HG03103 (cell line): Measurements from ENCODE around the gene DYNC1LI1.

Source experiments
- ATAC-seq: cut with Tn5 transposase; IDR thresholded peaks from one replicate; pipeline ENCODE4 v1.9.1; 2021; ENCODE audit warnings: low read depth; ENCODE audit not compliant: unreplicated experiment

The DYNC1LI1 gene

DNA sequence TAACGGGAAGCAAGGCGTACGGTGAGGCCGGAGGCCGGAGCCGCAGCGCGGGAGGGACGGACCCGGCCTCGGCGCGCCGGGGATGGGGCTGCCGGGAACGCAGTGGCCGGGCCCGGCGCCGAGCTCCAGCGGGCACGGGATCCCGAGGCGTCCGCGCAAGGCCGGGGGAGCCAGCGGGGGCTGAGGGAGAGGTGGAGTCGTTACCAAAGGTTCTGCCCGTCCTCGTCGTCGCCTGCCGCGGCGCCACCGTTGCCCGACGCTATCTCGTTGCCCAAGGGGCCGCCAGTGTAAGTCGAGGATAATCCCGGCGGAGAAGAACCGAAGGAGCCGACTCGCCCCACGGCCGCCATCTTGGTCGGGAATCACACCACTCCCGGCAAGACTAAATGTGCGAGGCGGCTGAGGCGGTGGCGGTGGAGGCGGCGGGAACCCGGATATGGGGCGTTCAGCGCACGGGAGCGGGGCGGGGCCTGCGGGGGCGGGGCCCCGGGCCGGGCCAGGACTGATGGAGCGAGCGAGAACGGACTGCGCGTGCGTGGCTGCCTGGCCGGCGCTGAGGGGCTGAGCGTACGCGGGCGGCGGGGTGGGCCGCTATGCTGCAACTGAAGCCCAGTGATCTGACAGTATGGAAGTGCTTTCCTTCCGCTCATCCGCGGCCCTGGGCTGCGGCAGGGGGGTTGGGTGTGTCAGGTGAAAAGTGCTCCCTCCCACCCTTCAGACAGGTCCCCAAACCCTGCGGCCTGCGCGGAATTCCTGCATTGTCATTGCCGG, at the start of gene DYNC1LI1:
Gene DYNC1LI1, minus strand, starts transcription at position 438 of the 771 bp plus-strand sequence. Its CDS starts 88 bp downstream, at position 350.
- peak; percentile 84 for ATAC-seq

DNA sequence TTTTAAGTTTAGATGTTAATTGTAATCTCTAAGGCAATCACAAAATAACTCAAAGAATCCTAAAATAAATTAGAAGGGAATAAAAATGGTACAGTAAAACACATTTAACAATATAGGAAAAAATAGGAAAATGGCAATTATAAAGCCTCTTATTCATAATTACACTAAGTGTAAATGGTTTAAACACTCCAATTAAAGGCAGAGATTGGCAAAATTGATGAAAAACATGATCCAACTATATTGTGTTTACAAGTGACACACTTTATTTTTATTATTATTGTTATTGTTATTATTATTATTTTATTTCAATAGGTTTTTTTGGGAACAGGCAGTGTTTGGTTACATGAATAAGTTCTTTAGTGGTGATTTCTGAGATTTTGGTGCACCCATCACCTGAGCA, 48.7 kb upstream of the DYNC1LI1 start:
- no peak for ATAC-seq

DNA sequence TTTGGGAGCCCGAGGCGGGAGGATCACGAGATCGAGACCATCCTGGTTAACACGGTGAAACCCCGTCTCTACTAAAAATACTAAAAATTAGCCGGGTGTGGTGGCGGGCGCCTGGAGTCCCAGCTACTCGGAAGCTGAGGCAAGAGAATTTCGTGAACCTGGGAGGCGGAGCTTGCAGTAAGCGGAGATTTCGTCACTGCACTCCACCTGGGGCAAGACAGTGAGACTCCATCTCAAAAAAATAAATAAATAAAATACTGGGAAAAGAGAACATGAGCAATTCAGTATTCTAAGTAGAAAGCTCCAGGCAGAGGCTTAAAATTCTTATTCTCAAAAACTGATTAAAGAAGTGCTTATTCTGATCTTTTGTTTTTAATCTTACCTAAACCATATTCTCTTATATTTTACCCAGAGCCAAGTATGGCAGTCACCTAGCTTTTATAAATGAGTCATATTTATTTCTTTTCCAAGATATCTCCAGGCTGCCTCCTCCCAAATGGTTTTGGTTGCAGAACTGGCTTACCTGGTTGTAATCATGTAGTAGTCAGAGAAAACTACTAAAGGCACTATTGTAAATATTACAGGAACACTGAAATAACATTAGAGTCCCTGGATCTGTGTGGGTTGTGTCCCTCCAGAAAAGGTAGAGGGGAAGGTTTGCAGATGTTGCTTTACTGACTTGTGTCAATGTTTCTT, 45.8 kb upstream of the DYNC1LI1 start:
- ATAC-seq, result no peak

DNA sequence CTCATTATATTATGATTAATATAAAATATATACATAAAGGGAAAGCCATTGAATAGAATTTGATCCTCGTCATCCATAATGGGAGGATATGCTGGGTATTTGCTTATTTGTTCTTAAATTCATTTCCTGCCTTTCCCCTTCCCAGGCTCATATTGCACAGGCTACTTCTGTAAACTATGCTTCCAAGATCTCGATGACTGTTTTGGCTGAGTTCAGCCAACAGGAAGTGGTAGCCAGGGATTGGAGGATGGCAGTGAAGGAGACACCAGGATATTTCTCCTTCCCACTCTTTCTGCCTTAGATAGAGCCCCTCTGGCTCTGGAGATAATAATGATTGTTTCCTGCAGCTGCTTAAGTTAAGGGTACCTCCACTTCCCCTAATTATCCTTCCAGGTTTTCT, 44.3 kb upstream of the DYNC1LI1 start:
- no peak for ATAC-seq

DNA sequence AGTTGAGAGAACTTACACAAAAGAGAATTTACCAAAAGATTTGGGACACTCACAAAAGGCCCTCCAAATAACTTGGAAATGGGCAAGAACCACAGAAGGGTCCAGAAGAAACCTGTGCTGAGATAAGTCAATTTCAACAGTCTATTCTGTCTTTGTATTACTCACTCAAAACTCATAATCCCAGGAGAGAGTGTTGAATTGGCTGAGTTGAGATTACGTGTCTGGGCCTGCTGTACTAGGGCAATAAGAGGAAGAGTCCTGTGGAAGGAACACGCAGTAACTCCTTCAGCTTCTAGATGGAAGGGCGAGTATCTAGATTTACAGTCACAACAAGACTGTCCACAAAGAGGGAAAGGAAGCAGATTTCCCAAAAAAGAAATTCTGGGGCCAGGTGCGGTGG, 42.5 kb upstream of the DYNC1LI1 start:
- no peak for ATAC-seq

DNA sequence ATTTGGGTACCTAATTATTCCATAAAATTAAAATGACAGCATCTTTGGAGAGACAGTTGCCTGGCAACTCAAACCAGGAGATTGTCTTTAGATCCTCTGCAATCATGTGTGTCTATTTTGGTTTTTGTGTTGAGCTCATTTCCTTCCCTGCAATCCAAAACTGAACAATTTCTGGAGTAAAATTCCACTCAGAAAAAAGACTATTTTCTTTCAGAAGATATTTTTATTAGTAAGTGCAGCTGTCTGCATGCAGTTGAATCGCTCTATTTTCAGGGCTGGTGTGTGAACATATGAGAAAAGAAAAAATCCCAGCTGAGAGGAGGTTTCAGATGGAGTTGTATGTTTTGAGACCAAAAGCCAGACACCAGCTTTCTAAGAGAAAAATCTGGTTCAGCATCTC, 41.9 kb upstream of the DYNC1LI1 start:
- no peak for ATAC-seq

DNA sequence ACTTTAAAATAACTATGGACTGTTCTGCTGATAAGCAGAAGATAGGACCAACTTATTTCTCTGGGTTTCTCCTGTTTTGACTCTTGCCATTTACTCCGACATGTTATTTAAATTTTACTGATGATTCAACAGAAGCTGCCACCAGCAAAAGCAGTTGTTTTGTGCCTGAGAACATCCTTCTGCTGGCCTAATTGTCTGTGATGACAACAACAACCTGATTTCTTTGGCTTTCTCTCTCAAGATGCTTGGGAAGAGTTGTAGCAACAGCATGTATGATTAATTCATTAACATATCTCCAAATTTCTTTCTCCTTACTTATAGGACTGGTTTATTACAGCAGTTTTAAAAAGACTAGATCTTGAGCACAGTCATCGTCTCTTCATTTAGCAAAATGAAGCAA, 36.9 kb upstream of the DYNC1LI1 start:
- ATAC-seq, result no peak

DNA sequence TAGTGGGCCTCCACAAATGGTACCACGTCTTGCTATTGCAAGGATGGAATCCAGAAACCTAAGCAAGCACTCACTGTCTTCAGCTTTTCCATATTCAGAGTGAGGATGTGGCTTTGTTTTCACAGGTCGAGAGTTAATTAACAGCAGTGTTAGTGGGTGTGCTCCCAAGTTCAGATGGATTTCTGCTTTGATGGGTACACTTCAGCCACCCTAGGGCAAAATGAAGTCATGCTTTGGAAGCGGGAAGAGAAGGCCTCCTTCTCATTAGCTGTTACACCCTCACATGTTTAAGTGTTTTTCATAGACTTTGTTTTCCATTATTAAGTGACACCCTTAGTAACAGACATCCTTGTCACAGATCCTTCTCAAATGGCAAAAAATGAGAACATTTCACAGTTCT, 36.3 kb upstream of the DYNC1LI1 start:
- ATAC-seq, result no peak

DNA sequence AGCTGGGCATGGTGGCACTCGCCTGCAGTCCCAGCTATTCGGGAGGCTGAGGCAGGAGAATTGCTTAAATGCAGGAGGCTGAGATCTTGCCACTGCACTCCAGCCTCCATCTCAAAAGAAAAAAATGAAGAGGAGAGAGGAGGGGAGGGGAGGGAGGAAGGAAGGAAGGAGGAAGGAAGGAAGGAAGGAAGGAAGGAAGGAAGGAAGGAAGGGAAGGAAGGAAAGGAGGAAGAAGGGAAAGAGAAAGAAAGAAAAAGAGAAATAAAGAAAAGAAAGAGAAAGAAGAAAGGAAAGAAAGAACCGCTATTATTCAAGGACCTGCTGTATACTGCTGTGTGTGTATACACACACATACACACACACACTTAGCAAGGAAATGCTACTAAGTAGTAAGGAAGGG, 35.6 kb upstream of the DYNC1LI1 start:
- no peak for ATAC-seq

DNA sequence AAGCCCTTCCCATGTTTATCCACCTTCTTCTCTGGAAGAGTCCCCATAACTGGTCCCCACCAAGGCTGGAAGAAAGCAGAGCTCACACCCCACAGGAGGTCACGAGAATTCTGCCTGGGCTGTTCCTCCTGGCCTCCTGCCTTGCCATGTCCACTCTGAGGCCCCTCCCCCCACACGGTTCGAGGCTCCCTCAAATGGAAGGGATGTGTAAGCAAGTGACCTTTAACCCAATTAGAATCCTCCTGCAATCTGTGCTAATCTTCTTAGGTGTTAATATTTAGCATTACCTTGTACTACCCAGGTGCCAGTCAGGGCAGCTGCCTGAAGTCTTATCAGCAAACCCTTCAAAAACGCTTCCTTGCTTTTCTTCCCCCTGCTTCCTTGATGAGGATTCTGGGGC, 32.4 kb upstream of the DYNC1LI1 start:
- no peak for ATAC-seq

DNA sequence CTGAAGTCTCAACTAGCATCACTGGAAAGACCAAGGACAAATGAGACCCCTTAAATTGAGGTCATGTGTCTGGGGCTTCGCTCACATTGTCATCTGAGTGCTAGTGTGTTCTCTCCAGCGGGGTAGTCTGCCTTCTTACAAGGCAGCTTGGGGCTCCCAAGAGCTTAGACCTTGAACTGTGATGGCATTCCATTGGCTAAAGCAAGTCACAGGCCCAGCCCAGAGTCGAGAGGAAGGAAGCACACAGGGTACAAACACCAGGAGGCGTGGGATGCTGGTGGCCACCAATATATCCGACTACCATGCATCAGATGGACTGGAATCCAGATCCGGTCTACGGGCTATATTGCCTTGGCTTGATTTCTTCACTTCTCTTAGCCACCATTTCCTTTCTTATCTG, 31.5 kb upstream of the DYNC1LI1 start:
- no peak for ATAC-seq

DNA sequence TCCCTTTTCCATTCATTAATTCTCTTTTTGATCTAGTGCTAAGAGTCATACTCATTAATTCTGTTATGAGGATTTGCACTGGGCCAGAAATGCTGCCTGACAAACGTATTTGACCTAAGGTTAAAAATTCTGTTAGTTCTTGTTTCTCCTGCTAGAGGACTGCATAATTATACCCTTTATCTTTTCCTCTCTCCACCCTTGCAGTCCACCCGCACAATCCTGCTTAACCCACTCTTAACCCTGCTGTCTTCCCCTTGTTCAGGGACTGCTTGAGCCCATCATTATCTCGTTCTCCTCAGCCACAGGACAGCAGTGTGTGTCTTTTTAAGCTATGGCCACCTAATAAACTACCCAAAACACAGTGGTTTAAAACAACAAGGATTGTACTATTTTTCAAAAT, 31.1 kb upstream of the DYNC1LI1 start:
- no peak for ATAC-seq

DNA sequence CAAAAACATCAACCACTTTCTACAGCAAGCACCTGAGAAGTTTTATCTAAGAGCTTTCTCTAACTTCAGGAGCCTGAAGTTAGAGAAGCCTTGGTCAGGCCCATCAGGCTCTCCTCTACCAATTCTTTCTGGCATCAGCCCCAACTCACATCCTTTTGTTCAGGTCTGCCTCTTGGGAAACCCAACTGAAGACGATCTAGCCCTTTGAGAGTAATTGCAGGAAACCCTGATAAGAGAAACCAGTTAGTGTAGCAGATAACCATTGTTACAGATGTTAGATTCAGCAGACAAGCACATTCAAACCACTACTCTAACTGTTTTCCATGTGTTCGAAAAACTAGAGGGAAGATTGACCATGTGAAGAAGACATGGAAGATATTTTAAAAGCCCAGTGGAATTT, 27.0 kb upstream of the DYNC1LI1 start:
- ATAC-seq, result no peak

DNA sequence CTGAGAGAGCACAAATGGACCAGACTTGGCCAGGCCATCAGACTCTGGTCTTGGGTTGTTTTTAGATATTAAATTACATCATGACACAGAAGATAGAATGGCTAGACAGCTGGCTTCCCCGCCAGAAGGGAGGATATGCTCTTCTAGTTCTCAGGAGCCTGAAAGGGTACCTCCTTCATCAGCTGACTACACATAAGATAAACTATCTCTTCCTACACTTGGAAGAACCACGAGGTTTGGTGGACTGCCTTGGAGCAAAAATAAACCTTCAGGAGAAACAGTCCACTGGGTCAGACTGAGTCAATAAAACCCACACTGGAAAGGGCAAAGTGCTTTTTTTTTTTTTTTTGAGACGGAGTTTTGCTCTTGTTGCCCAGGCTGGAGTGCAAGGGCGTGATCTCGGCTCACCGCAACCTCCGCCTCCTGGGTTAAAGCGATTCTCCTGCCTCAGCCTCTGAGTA, 26.3 kb upstream of the DYNC1LI1 start:
- ATAC-seq, result no peak

DNA sequence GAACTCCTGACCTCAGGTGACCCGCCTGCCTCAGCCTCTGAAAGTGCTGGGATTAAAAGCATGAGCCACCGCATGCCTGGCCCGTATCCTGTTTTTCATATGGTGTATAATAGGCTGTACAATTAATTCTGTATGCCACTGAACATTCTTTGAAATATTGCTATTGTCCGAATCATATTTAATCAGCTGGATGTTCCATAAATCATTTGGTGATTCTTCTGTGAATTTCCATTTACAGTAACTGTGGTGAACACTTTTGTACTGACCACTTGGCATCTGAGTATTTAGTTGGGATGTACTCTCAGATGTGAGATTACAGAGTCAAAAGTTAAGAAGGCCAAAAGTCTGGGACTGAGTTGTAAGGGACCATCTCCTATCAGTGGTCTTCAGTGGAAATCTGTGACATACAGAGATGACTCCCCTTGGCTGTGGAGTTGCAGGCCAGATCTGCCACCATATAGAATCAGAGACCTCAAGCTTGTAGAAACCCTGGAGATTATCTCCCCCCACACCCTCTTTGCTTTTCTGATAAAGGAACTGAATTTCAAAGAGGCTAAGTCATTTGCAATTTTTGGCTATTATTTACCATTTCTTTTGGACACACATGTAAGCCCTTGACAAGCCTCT, 25.7 kb upstream of the DYNC1LI1 start:
- no peak for ATAC-seq

DNA sequence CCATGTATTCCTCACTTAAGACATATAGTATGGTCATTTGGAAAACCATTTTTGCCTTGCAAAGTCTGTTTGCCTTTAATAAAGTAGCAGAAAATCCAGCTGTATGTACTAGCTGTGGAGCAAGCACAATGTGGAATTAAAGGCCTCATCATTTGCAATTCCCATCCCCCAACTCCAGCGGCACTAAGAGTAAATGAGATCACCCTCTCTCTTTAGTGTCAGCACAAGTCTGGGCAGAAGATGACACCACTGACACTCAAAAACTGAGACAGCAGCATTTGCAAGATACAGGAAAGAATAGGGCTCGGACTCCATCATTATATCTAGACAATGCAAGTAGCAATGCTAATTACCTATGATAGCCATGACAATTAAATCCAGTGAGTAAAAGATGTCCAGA, 24.7 kb upstream of the DYNC1LI1 start:
- no peak for ATAC-seq

DNA sequence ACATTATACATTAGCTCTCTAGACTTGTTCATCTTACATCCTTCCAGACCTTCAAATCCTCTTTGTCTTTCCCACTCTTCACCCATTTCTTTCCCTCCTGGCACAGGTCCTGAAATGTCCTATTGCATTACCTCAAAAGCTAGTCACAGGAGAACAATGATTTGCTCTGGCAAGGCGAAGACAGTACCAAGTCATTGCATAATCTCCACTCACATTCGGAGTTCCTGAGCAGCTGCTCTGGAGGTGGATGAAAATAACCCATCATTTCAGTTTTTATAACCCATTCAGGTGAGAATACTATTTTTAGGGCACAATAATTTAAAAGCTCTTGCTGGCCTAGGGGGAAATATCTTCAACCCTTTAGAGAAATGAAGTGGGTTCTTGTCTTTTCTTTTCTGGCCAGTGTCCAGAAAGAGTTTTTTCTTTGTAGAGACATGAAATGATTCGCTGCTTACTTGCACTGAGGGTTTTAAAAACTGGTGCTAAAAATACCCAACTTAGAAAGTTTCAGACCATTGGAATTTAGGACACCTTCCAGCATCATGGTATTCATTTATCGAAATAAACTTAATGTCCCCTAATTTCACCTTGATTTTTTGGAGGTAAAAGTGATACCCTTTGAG, 23.4 kb upstream of the DYNC1LI1 start:
- ATAC-seq, result no peak

DNA sequence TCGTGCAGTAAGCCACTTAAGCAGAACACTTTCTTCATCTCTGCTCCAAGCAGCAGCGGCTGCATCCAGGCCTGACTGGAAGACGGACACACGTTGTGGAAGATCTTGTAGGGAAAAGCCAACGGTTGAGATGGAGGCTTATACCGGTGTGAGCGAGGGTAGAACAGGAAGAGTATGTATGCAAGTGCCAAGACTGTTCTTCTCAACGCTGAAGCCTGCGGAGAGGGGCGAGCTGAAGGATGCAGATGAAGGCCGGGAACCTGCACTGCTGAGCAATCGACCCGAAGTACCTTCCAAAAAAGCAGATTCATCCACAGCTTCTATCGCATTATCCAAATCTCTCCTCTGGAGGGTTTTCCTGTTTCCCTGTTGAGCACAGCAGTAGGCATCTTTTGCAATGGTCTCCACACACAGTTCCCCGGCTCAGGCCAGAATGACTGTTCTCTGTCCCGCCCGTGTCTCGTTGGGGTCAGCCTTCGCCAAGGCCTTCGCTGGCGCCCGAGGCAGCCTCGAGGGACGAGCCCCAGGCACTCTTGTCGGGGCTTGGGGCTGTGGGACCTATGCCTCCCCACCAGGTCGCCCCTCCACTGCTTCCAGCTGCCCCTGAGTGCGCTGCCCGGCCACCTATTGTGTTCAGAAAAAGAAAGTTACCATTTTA, 22.2 kb upstream of the DYNC1LI1 start:
- ATAC-seq, result no peak

DNA sequence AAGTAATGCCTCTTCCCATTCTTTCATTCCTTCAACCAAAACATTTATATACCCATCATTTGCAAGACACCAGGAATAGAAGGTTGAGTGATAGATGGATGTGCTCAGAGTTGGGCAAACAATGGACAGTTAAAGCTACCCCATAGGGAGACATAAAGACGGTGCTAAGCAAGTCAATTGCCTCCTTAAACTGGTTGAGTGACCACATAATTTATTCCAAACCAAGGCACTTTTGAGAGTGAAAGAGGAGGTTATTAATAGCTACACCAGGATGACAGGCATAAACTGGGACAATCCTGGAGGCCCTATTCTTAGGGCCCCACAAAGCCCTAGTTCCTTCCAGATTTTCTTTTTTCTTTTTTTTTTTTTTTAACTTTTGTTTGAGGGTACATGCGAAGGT, 21.4 kb upstream of the DYNC1LI1 start:
- no peak for ATAC-seq

DNA sequence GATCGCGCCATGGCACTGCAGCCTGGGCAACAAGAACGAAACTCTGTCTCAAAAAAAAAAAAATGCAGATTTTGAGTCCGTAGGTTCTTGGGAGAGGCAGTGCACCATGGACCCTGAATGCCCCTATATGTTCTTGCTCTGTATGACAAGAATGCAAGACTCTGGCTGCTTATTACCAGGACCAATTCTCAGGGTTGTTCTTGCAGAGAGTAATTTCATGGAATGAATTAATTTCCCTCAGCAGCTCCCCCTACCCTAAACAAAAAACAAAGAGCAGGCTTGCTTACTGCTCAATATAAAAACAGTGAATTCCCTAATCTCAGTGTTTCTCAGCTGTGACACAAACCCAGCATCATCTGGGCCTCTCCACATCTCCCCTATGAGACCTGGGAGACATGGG, 20.5 kb upstream of the DYNC1LI1 start:
- ATAC-seq, result no peak

DNA sequence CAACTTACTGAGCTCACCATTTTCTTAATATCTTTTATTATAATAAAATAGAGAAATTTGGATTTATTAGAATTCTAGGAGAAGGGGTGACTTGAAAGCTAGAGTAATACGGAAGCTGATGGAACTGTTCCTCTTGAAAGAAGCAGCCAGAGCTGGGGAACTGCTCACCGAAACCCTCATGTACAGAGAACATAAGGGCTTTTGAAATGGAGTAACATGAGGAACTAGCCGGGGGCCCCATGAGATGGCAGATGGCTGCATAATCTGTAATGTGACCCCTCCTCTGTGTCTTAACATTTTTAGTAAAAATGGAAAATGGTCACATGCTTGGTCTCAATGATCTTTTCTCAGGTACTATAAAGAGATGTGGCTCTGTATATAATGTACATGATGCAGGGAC, 15.7 kb upstream of the DYNC1LI1 start:
- no peak for ATAC-seq
